Astrocyte of the spinal cord (primary cell): ENCODE measurements around the gene UGT1A9.
"Not testable (repeated sequence)": the region's sequence is repeated elsewhere in the genome, so short reads cannot be mapped to it uniquely, and the experiment has no call there.

ENCODE experiments used
- DNase-seq: peaks from one replicate; pipeline ENCODE4 v3.0.0; 2011; ENCODE audit warnings: low read depth, low spot score
- H3K4me3 ChIP-seq: 2 replicates; pipeline ENCODE4 v1.5.1; 2011; ENCODE audit warnings: low read depth, mild to moderate bottlenecking, low read length, moderate library complexity
- in situ Hi-C: cut with HindIII; loops from 2 replicates; pipeline ENCODE4 v1.10.0; 2017; ENCODE audit warnings: low sequenced_read_pairs
- TF ChIP-seq, protein P1 (sequence below): IDR thresholded peaks from 2 replicates; pipeline ENCODE4 v1.5.1; 2012; ENCODE audit warnings: low read depth, mild to moderate bottlenecking, low read length, inconsistent platforms

Gene UGT1A9

DNA sequence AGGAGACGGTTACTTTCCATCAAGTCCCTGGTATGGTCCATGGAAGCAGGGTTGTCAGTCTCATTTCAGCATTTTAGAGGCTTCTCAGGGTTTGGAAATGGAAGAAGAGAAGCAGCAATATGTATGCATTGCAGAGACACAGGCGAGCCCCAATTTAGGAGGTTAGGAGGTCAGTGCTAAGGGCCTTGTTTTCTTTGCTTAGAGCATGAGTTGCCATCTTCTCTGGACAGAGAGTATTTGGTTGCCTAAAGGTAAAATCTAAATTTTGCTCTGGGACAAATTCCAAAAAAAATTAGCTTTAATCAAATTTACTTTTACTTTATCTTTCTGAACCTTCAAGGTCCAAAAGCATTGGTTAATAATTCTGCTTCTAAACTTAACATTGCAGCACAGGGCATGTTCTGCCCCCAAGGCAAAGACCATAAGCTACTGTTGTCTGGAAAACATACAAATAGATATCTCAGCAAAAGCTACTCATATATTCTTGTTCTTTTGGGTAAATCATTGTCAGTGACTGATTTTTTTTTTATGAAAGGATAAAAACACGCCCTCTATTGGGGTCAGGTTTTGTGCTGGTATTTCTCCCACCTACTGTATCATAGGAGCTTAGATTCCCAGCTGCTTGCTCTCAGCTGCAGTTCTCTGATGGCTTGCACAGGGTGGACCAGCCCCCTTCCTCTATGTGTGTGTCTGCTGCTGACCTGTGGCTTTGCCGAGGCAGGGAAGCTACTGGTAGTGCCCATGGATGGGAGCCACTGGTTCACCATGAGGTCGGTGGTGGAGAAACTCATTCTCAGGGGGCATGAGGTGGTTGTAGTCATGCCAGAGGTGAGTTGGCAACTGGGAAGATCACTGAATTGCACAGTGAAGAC, at the start of gene UGT1A9:
TSS of gene UGT1A9 (plus strand) at position 609 of the 872 bp plus-strand sequence. CDS start at position 646, 37 bp downstream.
- H3K4me3 ChIP-seq, result no peak within 1 kb of the TSS
- in situ Hi-C loops, result no loop called here
- DNase-seq, result no peak
- TF ChIP-seq, protein P1, sequence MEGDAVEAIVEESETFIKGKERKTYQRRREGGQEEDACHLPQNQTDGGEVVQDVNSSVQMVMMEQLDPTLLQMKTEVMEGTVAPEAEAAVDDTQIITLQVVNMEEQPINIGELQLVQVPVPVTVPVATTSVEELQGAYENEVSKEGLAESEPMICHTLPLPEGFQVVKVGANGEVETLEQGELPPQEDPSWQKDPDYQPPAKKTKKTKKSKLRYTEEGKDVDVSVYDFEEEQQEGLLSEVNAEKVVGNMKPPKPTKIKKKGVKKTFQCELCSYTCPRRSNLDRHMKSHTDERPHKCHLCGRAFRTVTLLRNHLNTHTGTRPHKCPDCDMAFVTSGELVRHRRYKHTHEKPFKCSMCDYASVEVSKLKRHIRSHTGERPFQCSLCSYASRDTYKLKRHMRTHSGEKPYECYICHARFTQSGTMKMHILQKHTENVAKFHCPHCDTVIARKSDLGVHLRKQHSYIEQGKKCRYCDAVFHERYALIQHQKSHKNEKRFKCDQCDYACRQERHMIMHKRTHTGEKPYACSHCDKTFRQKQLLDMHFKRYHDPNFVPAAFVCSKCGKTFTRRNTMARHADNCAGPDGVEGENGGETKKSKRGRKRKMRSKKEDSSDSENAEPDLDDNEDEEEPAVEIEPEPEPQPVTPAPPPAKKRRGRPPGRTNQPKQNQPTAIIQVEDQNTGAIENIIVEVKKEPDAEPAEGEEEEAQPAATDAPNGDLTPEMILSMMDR, result no peak

DNA sequence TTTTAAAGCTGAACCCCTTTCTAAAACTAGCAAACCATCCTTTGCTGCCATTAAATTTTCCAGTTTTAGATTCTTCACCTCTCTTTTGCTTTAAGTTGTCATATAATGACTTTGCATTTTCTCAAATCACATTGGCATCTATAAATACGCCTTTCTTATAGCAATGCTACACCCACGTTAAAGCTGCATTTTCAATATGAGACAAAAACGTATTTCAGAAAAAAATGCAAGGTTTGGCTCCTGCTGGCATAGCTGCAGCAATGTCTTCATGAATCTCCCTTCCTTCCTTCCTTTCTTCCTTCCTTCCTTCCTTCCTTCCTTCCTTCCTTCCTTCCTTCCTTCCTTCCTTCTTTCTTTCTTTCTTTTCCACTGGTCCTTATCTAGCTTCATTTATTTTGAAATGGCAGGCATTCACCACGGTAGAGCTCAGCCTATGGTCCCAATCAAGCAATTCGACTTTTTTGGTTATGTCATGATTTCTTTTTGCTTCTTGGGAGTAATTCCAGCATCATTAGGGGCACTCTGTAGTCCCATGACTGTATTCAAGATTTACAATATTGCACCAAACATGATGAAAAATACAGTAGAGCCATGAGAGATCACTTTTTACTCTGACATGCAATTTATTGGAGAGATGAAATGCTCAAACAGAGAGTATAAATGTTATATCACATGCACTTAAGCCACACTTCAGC, 44.2 kb upstream of the UGT1A9 start:
- no peak overlapping the region for H3K4me3 ChIP-seq
- DNase-seq, result no peak
- TF ChIP-seq, protein P1, result no peak
- in situ Hi-C loops, result no loop called here

DNA sequence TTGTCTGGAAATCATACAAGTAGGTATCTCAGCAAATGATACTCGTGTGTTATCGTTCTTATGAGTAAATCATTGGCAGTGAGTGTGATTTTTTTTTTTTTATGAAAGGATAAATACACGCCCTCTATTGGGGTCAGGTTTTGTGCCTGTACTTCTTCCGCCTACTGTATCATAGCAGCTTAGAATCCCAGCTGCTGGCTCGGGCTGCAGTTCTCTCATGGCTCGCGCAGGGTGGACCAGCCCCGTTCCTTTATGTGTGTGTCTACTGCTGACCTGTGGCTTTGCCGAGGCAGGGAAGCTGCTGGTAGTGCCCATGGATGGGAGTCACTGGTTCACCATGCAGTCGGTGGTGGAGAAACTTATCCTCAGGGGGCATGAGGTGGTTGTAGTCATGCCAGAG, 35.4 kb upstream of the UGT1A9 start, which contains the start of gene UGT1A10:
TSS of gene UGT1A10 (plus strand) at position 143 of the 400 bp plus-strand sequence. CDS start at position 218, 75 bp downstream.
- H3K4me3 ChIP-seq, DNase-seq, in situ Hi-C loops: not testable (repeated sequence)

DNA sequence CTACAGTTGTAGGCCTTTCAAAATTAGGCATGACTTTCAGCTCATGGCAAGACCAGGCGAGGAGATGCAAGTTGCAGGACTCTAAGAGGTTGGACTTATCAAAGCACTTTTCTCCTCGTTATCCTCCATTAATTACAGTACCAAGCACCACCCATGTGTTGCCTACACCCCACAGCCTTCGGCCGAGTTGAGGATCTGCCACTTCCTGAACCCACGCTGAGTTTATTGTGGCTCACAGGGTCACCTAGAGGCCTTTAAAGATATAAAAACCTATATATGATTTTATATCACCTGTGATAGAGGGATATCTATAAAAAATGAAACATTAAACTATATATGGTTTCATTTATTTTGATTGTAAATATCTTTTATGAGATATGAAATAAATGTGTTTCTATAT, 32.9 kb upstream of the UGT1A9 start:
- H3K4me3 ChIP-seq, result no peak overlapping the region
- in situ Hi-C loops, result no loop called here
- TF ChIP-seq, protein P1, result no peak
- DNase-seq, result no peak

DNA sequence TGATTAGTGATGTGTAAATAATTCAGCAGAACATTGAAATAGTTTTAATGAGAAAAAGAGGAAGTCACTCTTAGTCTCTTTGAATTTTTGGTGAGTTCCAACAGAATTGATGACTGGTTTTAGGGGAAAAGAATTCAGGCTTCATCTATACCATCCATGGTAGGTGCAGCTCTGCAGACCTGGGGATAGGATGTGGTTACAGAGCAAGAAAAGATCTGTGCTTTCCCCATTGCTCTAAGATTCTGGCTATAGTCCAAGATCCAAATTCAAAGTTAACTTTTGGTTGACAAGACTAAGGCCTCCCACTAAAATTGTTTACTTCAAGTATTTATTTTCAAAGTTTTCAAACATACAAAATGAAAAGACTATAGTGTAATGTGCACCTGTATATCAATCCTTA, 31.8 kb upstream of the UGT1A9 start:
- TF ChIP-seq, protein P1, result no peak
- in situ Hi-C loops, result no loop called here

DNA sequence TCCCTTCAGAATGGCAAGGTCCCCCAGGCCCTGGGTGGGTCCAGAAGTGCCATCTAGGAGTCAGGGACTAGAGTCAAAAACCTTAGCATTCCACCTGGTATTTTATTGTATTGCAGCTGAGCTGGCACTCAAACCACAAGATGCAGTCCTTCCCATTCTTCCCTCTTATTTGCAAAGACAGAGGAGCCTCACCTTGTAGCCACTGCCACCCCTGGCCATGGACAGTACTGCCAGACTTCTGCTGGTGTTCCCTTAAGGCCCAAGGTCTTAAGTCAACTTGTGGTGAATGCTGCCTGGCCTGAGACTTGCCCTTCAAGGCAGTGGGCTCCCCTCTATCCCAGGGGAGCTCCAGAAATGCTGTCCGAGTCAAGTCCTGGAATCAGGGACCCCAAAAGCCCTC, 28.6 kb upstream of the UGT1A9 start:
- DNase-seq, result no peak
- in situ Hi-C loops, result no loop called here
- no peak overlapping the region for H3K4me3 ChIP-seq
- TF ChIP-seq, protein P1, result peak; percentile 29

More for the DNA sequence above, 31.8 kb upstream of the UGT1A9 start:
- DNase-seq, result no peak
- no peak overlapping the region for H3K4me3 ChIP-seq

DNA sequence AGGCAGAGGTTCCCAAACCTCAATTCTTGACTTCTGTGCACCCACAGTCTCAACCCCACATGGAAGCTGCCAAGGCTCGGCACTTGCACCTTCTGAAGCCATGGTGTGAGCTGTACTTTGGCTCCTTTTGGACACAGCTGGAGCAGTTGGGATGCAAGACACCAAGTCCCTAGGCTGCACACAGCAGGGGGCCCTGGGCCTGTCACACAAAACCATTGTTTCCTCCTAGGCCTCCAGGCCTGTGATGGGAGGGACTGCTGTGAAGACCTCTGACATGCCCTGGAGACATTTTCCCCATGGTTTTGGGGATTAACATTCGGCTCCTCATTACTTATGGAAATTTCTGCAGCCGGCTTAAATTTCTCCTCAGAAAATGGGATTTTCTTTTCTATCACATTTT, 25.7 kb upstream of the UGT1A9 start:
- H3K4me3 ChIP-seq, DNase-seq, in situ Hi-C loops: not testable (repeated sequence)
